Measurements from ENCODE around the gene NAV3. TPM values are rescaled to one million over a fixed set of nuclear protein-coding genes. Genes with fewer than 3 reads are reported as not detected.

Gene NAV3
- total RNA-seq, 1 experiment from 2014 or later: 3.0 TPM

DNA sequence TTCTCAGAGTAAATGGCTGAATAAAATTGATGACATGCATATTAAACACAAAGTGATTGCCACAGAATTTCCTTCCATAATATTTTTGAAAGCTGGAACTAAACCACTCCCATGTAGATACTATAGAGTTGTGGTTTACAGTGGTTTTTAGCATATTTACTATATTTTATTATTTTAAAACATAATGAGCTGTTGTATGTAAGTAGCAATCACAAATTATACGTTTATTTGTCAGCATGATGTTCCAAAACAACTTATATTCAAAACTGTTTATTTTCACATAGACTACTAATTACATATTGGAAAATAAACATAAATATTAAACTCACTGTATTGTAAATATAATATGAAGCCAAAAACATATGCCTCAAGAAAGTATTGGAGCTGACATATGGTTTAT, 77.2 kb downstream of the NAV3 start:
- Histone ChIP-seq H3K14ac (ENCODE audit: insufficient read depth, low read length) (no peak overlapping the region), H3K4me1 (ENCODE audit: insufficient read depth, low read length) (no peaks in the 10 kb centered on the region), H4K91ac (ENCODE audit: insufficient read length, low read depth, low read length) (no peak overlapping the region), H3K27ac (ENCODE audit: insufficient read length, low read depth, low read length) (no peak overlapping the region), H3K56ac (ENCODE audit: insufficient read length, low read depth, low read length) (no peak overlapping the region), H4K5ac (ENCODE audit: insufficient read length, low read depth, low read length) (no peak overlapping the region), H2AFZ (ENCODE audit: low read length) (no peak overlapping the region), H2BK120ac (ENCODE audit: low read depth, low read length, poor library complexity, severe bottlenecking) (no peak overlapping the region), H3K27me3 (ENCODE audit: insufficient read depth, low read length) (no peaks in the 10 kb centered on the region), H2AK5ac (ENCODE audit: insufficient read length, low read length) (no peak overlapping the region), H3K4me2 (ENCODE audit: insufficient read depth, insufficient read length, low read length) (no peak overlapping the region), H3K23ac (ENCODE audit: insufficient read length, low read depth, low read length) (no peak overlapping the region), H3K79me1 (ENCODE audit: insufficient read depth, low read depth, low read length, poor library complexity, severe bottlenecking) (no peaks in the 10 kb centered on the region), H3K9ac (ENCODE audit: extremely low read depth, insufficient read length, low read length) (no peak overlapping the region), H3K4ac (ENCODE audit: low read depth, low read length) (no peak overlapping the region), H4K20me1 (ENCODE audit: control insufficient read depth, insufficient read depth, insufficient read length) (no peaks in the 10 kb centered on the region), H2BK20ac (ENCODE audit: low read depth, low read length, poor library complexity, severe bottlenecking) (no peak overlapping the region), H2BK5ac (ENCODE audit: insufficient read length, low read length) (no peak overlapping the region), H4K8ac (replicated peaks; ENCODE audit: insufficient read length, low read depth, low read length) (no peak overlapping the region), H2BK12ac (ENCODE audit: insufficient read length, low read depth, low read length) (no peak overlapping the region), H3K9me3 (ENCODE audit: control insufficient read depth, low read depth, low read length) (no peaks in the 10 kb centered on the region), H3K79me2 (ENCODE audit: insufficient read depth, low read length) (no peaks in the 10 kb centered on the region), H2BK15ac (ENCODE audit: low read depth, low read length) (no peak overlapping the region), H3T11ph (ENCODE audit: low read length) (no peak overlapping the region), H3K18ac (ENCODE audit: insufficient read length, low read depth, low read length) (no peak overlapping the region), H3K23me2 (ENCODE audit: insufficient read length, low read depth, low read length, poor library complexity, severe bottlenecking) (no peaks in the 10 kb centered on the region)
- no peaks in the 10 kb centered on the region for H3K4me1 Mint-ChIP-seq
- peaks cover 0 to 2% of the 10 kb centered on the region in 2 experiments; a peak in 3 of 5 replicates for H3K9me3 Mint-ChIP-seq
- no peak for DNase-seq
- no CpG with 5 or more reads among the region's 1 CpG for WGBS (ENCODE audit: extremely low coverage, insufficient read length, low lambda C conversion rate)
- H3K36me3 Mint-ChIP-seq (ENCODE audit: insufficient read depth in 1 of 3, low read depth in 3 of 3): peaks cover 0 to 2% (median 0%) of the 10 kb centered on the region in 3 experiments; a peak in 1 of 7 replicates
- no peaks in the 10 kb centered on the region for H3K27me3 Mint-ChIP-seq (ENCODE audit: low read depth)
- no peak overlapping the region for H3K27ac Mint-ChIP-seq
- H3K4me3 Mint-ChIP-seq: no peak overlapping the region
- TF ChIP-seq, protein P1, sequence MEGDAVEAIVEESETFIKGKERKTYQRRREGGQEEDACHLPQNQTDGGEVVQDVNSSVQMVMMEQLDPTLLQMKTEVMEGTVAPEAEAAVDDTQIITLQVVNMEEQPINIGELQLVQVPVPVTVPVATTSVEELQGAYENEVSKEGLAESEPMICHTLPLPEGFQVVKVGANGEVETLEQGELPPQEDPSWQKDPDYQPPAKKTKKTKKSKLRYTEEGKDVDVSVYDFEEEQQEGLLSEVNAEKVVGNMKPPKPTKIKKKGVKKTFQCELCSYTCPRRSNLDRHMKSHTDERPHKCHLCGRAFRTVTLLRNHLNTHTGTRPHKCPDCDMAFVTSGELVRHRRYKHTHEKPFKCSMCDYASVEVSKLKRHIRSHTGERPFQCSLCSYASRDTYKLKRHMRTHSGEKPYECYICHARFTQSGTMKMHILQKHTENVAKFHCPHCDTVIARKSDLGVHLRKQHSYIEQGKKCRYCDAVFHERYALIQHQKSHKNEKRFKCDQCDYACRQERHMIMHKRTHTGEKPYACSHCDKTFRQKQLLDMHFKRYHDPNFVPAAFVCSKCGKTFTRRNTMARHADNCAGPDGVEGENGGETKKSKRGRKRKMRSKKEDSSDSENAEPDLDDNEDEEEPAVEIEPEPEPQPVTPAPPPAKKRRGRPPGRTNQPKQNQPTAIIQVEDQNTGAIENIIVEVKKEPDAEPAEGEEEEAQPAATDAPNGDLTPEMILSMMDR (conservative IDR thresholded peaks at IDR 0.05): no peak
